Medulla oblongata (tissue), 1 donor: Measurements from ENCODE around the gene ARHGAP11A.

Experiments used
- DNase-seq: peaks from one replicate; pipeline ENCODE4 v3.0.0-alpha.2; 2015; ENCODE audit errors: extremely low spot score

ARHGAP11A gene

GRCh38 chr15:32685576-32685975 is 70.3 kb downstream of the ARHGAP11A start:
- no peak for DNase-seq

- no peak for DNase-seq
Observed at GRCh38 chr15:32687556-32687955, 72.3 kb downstream of the ARHGAP11A start.

DNA sequence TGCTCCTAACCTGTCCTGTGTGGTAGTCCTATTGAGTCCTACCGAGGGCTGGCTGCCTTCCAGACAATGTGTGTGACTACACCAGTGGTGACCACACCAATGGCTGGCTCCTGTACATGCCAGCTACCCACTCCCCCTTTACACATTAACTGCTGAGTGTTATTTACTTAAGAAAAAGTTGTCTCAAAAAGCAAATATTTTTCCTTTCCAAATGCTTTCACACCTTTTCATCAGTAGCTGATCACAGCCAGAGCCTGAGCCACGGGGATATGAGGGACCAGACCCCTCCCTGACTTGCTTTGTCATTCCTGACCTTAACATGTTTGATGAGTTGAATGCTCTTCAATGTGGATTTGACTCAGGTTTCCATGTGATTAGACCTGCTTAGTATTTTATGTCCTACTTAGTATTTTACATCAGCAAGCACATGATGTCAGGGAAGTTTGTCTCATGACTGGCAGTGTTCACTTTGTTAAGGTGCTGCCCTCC is 72.9 kb downstream of the ARHGAP11A start:
- no peak for DNase-seq
